HG03280 (cell line): Measurements from ENCODE around the gene SNHG17.
"Not testable (repeated sequence)": the region's sequence is repeated elsewhere in the genome, so short reads cannot be mapped to it uniquely, and the experiment has no call there.

Experiments
- ATAC-seq: cut with Tn5 transposase; IDR thresholded peaks from one replicate; pipeline ENCODE4 v1.9.1; 2021; ENCODE audit warnings: mild to moderate bottlenecking, moderate library complexity; ENCODE audit not compliant: unreplicated experiment

The SNHG17 gene

DNA sequence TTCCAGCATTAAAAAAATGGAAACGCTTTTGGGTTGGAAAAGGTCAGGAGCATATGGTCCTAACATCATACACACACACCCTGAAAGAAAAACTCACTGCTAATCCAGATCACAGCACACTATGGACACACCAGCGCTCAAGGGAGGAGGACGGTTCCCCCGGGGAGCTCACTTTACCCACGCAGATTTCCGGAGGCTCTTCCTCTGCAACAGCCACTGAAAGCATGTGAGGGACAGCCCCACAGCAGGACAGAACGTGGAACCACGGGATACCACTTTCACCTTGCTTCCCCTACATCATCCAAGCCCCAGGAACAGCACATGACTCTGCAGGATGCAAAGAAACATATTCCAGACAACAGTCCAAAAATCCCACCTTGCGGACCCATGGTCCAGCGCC lies 13.2 kb downstream of the SNHG17 start:
- no peak for ATAC-seq

DNA sequence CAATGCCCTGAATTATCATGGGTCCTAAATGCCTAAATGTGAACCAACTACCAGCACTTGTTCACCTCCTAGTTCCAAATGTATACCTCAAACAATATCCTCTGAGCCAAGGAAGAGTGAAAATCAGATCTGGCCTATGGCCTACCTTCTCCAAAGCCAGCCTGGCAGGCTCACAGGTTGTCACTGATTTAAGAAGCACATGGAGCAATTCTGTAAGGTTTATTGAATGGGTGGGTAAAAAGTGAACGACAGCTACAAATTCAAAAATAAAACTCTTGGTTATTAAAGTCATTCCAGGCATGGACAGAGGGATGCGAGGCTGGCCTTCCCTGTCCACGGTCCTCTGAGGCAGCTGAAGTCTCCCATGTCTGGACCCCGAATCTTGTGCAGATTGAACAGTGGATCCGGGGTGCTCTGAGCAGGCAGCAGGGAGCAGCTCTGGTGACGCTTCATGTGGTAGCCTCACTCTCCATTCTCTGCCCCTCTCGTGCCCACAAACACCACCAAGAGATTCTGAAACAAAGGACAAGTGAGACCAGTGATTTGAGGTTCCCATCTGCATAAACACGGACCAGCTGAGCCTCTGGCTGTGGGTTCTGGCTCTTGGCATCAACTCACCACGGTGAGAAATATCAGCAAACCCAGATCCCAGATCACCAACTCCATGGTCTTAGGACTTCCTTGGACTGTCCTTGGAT lies 14.6 kb downstream of the SNHG17 start:
- ATAC-seq, result no peak

GRCh38 chr20:38418509-38419204 lies 16.5 kb downstream of the SNHG17 start:
- ATAC-seq, result no peak

- ATAC-seq, result no peak
These were observed 20.2 kb downstream of the SNHG17 start for GRCh38 chr20:38414769-38415450.

DNA sequence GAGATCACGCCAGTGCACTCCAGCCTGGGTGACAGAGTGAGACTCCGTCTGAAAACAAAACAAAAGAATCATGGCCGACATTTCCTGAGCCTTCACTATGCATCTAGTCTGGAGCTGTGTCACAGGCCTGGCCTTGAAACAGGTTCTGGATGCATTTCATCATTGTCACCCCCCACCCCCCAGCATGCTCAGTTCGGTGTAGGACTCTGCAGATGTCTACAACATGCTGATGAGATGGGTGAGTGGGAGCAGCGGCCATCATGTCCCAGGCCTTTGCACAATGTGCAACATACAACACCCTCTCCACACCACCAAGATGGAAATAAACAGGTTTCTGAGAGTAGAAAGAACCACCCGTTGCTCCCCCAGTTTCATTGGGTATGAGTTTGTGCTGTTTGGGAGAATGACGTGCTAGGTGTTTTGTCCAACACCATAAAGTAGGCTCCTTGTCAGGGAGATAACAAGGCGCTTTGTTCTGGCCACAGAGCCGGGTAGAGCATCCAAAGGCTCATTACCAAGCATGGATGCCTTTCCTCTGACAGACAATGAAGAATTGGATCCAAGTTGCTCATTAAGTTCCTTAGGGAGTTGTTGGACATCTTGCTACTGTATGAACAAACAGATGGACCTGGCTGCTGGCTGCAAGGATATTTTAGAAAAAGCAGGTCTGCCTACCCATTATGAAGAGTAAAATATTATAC lies 22.1 kb downstream of the SNHG17 start:
- ATAC-seq, result no peak

- ATAC-seq, result not testable (repeated sequence)
These were observed 27.3 kb downstream of the SNHG17 start for GRCh38 chr20:38407822-38408221.

DNA sequence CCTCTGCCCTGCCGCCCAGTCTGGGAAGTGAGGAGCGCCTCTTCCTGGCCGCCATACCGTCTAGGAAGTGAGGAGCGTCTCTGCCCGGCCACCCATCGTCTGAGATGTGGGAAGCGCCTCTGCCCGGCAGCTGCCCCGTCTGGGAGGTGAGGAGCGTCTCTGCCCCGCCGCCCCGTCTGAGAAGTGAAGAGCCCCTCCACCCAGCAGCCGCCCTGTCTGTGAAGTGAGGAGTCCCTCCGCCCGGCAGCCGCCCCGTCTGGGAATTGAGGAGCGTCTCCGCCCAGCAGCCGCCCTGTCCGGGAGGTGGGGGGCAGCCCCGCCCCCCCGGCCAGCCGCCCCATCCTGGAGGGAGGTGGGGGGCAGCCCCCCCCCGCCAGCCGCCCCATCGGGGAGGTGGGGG lies 27.8 kb downstream of the SNHG17 start:
- ATAC-seq, result no peak

DNA sequence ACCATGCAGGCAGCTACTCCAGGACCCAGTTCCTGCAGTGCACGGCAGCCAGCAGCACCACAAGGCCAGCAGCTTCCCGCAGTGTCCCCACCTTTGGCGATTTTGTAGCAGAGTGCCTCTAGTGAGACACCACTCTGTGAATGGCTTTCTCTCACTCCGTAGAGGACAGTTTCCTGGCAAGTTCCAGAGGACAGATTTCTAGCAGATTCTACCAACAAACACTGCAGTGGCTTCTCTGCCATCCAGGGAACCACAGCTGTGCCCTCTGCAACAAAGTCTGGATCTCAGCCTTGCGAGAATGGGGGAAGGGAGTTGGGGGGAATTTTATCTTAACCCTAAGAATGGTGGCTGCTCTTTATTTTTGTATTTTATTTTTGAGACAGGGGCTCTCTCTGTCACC lies 28.7 kb downstream of the SNHG17 start:
- no peak for ATAC-seq

DNA sequence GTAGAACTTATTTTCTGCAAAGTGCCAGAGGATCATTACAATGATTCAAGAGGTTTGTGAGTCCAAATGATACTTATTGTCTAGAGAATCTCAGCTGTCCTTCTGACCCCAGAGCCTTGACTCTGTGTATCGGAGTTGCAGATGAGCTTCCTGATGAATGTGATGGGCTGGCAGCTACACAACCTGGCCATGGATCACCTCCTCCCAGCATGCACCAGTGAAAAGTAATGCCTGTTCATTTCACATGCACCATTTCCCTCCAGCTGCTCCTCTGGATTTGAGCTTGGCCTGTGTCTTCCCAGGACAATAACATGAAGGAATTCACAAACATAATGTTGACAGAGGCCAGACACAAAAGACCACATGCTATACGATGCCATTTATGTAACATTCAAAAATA lies 30.0 kb downstream of the SNHG17 start:
- ATAC-seq, result no peak

DNA sequence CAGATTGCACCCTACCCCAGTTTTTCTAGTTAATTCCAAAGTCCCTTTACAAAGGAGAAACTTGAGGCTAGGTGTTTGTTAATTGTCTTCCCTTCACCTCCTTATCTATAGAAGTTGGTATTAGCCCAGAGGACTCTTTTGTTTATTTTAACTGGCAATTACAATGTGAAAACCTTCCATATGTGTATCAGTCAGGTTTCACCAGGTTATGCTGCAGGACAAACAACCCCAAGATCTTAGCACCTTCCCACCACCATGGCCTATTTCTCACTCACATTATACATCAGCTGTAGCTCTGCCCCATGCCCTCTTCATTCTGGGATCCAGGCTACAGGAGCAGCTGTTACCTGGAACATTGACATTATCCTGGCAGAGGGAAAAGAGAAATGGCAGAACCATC lies 31.1 kb downstream of the SNHG17 start:
- ATAC-seq, result no peak

- ATAC-seq, result no peak
These were observed 32.3 kb downstream of the SNHG17 start for GRCh38 chr20:38402816-38403215.

- no peak for ATAC-seq
These were observed 33.0 kb downstream of the SNHG17 start for GRCh38 chr20:38402089-38402488.

DNA sequence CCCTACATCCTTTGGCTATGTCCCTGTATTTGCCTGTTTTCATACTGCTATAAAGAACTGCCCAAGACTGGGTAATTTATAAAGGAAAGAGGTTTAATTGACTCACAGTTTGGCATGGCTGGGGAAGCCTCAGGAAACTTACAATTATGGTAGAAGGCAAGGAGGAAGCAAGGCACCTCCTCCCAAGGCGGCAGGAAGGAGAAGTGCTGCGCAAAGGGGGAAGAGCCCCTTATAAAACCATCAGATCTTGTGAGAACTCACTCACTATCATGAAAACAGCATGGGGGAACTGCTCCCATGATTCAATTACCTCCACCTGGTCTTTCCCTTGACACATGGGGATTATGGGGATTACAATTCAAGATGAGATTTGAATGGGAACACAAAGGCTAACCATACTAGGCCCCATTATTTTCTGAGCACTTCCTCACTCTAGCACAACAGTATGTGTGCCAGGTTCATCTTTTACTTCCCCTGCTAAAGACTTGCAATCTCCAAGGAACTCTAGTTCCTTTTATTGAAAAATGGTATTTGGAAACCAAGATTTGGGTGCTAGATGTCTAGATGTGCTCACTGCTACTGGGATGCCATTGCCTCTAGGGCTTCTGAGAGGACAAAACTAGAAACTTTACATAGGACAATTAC lies 39.3 kb downstream of the SNHG17 start:
- not testable (repeated sequence) for ATAC-seq

GRCh38 chr20:38395165-38395564 lies 40.0 kb downstream of the SNHG17 start:
- no peak for ATAC-seq

- no peak for ATAC-seq
These were observed 41.9 kb downstream of the SNHG17 start for GRCh38 chr20:38393259-38393658.

DNA sequence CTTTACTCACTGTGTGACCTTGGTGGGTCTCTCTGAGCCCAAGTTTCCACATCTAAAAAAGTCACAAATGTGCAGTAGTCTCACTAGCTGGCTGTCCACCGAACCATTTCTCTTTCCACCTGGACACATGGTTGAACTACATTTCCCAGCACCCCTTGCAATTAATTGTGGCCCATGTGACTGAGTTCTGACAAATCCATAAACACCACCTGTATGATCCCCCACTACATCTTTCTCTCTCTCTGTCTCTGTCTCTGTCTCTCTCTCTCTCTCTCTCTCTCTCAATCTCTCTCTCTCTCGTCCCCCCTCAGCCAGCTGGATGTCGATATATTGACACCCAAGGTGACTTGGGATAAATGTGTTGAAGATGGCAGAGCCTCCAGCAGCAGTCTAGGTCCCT lies 42.8 kb downstream of the SNHG17 start:
- ATAC-seq, result no peak

DNA sequence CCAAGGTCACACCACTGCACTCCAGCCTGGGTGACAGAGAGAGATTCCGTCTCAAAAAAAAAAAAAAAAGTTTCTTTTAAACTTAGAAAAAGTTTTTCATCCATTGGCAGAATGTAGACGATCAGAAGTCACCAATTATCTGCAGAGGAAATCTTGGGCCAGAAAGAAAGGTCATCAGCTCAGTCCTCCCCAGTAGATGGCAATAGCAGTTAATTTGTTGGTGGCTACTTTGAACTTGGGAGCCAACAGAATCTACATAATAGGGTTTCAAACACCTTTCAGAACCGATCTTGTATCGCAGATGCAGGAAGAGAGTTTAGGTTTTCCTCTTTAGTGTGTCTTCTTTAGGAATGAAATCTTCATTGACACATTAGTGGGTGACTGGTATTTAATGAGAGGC lies 47.2 kb downstream of the SNHG17 start:
- ATAC-seq, result no peak

DNA sequence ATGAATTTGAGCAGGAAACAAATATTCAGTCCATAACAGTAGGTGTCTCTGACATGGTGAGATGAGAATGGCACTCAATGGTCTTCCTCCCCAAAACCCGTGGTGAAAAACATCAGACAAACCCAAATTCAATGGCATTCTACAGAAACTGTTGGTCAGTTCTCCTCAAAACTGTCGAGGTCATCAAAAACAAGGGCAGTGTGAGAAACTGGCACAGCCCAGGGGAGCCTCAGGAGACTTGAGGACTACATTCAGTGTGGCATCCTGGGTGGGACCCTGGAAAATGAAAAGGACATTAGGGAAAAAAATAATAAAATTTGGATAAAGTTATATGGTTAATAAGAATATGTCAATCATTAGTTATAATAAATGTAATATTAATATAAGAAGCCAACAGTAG lies 48.3 kb downstream of the SNHG17 start:
- no peak for ATAC-seq

GRCh38 chr20:38386004-38386403 lies 49.1 kb downstream of the SNHG17 start:
- ATAC-seq, result no peak

DNA sequence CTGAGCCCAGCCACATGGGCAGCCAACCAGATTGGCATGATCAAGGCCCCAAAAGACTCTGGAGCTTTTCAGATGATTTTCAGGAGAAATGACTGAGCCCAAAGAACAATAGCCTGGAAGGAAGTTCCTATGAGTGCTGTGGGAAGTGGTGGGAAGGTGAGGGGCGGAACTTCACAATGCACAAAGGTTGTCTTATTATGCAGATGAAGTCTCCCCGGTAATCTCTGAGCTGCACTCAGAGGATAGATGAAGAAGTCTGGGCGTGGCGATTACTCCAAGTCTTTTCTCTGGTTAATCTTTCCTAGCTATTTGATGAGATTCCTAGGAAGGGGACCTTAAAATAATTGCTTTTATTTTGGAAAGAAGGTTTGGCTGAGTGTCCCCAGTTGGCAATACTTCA lies 52.0 kb downstream of the SNHG17 start:
- no peak for ATAC-seq

GRCh38 chr20:38377838-38378237 lies 57.3 kb downstream of the SNHG17 start:
- ATAC-seq, result not testable (repeated sequence)
